ENCODE results near the gene DIS3L.
"Not testable (repeated sequence)": the region's sequence is repeated elsewhere in the genome, so short reads cannot be mapped to it uniquely, and the experiment has no call there.

Gene DIS3L

DNA sequence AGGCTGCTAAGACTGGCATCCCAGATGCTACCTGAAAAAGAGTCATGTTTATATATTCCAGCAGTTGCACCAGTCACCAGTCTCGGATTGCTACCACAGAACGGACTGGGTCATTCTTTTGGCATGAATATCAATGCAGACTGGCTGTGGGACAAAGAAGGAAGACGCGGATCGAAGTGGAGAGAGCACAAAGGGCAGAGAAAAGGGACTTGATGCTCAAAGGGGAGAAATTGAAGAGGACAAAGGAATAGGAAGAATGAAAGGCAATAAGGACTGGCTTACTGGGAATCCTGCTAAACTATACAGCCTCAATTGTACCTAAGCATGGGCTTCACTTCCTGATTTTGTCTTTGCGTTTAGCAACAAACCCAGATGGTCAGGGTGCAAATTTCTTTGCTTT, 15.3 kb upstream of the DIS3L start:
- DNase-seq = no peak

DNA sequence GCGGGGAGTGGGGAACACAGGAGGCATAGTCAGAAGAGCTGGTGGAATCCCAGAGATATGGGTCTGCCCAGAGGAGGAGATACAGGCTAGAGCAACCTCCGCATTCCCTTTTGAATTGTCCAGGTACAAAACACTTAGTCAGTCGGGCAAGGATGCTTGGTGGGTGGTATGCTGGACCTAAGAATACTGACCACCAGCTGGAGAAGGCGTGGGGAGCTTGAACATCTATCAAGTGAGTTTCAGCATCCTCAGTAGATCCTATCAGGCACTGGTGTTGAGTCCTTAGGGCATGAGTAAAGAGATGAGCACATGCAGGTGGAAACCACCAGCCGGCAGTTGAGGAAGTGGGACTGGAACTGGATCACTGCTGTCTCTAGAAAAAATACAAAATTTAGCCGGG, 14.7 kb upstream of the DIS3L start:
- DNase-seq = no peak

DNA sequence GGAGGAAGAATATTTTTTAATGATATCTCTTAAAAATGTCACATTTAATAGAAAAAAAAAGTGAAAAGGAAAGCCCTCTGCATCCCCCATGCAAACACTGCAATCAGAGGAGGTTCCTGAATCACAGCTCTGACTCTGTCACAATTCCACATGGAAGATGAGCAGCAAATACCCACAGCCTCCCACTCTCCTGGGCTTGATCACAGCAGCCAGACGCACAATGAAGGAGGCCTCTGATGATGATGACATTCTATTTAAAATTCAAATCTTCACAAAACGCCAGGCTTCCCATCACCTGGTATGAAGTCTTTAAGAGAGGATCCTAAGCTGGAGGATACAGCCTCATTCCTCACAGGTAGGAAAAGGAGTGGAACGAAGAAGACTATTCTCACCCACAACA, 9.1 kb upstream of the DIS3L start:
- no peak for DNase-seq

DNA sequence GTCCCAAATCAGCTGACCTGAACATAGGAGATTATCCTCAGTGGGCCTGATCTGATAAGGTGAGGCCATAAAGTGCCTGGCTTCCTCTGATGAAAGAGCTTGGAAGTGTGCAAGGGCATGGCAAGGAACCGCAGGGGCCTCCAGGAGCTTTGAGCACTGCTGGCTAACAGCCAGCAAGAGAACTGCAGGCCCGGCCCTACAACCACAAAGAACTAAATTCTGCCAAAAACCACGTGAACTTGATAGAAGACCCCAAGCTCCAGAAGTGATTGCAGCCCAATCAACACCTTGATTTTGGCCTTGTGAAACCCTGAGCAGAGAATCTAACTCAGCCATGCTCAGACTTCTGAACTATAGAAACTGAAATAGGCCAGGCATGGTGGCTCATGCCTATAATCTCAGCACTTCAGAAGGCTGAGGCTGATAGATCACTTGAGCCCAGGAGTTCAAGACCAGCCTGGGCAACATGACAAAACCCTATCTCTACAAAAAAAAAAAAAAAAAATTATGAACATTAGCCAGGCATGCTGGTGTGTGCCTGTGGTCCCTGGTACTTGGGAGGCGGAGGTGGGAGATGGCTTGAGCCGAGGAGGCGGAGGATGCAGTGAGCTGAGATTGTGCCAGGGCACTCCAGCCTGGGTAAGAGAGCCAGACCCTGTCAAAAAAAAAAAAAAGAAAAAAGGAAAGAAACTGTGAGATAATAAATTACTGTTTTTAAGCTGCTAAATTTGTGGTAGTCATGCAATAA, 7.7 kb upstream of the DIS3L start:
- peak; percentile 52 for DNase-seq

DNA sequence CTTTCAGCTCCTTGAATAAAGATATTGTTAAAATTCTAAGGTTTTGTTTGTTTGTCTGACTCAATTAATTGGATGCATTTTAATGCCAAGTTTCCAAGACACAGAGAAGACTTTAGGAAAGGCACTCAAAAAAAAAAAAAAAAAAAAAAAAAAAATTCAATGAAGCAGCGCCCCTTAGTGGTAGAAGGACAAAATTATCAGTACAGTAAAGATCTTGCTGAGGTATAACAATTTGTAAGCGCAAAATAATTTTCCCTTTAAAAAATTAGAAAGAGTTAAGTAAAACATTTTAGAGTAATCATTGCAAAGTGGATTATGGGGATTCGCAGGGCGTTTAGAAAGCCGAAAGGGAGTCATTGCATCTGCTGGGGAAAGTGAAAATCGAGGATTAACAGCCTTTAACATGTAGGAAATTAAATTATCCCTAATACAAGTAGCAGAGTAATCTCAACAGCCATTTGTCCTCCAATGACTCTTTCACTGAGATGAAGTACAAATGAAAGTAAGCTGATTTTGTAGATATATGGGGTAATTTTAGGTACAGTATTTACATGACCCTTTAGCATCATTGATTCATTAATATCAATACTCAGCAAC, 5.8 kb upstream of the DIS3L start:
- DNase-seq = no peak

DNA sequence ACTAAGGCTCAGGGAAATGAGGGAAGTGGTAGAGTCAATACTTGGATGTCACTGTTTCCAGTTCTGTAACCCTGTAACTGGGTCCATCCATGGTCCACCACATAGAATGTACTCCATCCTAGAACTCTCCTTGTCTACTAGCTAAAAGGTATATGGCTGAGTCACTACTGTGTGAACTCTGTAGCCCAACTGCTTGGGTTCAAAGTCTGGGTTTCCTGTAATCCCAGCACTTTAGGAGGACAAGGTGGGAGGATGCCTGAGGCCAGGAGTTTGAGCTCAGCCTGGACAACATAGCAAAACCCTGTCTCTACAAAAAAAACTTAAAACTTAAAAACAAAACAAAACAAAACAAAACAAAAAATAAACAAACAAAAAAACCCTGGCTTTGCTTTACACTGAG, 5.3 kb upstream of the DIS3L start:
- DNase-seq = no peak

DNA sequence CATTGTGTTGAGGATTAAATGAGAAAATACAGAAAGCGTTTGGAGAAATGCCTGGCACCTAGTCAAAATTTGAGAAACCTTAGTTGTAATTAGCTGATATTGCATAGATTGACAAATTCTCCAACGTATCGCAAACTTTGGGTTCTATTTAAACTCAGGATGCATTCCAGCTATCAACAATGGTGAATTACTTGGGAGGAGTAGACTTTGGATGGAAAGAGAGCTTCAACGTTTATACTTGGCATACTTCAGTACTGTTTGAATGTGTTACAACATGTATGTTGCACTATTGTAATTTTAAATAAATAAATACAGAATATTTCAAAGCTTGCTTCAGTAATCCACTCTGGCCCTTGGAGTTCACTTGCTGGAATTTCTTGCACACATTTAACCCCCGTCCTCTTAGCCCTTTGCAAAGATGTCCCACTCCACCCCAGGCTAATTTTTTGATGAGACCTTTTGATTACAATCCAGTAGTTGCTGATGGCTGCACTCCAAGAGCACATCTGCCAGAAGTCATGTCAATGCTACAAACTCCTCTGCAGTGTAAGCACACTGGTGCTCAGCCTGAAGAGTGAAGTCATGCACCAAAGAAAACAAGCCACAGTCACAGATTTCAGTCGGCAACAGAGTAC, 4.7 kb upstream of the DIS3L start:
- DNase-seq = no peak

DNA sequence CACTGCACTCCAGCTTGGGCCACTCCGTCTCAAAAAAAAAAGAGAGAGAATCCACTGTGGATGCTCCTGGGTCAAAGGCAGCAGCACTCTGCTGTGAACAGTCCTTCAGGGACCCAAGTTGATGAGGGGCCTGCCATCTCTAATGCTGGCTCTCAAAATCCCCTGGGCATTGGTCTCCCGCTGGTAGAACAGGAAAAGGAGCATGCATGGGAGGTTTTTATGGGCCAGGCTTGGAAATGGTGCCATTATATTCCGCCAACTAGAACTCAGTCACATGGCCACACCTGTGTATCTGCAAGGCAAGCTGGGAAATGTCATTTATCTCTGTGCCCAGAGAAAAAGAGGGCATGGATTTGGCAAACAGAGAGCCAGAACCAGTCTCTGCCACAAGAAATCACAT, 3.4 kb upstream of the DIS3L start:
- DNase-seq = no peak

DNA sequence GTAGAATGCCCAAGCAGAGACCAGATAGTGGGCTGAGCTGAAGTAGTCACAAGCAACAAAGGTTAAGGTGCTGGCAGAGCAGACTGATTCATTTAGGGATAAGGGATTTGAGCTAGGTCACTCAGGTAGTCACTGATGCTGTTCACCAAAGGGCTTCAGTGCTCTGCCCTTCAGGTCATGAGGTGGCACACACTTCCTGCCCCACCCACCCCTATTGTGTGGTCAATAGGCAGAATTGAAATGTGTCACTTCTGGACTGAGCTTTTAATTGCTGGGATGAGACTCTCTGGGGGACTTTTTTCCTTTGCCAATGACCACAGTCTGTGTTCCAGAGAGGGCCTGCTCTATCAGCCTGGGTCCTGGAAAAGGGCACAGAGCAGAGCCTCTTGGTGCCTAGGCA, 2.9 kb upstream of the DIS3L start:
- no peak for DNase-seq

DNA sequence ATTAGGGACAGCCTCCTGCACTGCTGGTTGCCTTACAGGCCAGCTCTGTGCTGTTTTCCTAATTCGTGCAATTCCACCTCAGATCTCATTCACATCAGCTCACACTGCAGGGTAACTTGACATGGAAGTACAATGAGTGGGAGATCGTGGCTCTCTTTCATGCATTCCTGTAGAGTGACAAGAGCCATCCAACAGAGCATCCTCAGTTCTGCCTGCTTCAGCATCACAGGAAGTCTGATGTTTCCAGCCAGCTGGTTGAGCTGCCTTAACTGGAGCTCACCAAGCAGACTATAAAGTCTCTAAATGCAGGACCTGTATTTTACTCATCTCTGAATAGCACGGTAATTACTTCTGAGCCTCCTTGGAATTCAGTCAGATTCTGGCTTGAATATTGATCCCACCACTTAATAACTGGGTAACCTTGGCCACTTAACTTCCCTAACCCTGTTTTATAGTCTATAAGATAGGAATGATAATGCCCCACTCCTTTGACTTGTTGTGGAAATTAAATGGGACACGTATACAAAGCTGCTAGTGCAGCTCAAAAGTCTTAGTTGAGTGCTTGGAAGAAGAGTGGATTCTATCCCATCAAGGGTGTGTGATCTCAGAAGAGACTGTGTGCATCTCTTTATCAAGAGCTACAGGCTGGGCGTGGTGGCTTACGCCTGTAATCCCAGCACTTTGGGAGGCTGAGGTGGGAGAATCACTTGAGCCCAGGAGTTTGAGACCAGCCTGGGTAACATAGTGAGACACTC, 1.4 kb upstream of the DIS3L start:
- no peak for DNase-seq

DNA sequence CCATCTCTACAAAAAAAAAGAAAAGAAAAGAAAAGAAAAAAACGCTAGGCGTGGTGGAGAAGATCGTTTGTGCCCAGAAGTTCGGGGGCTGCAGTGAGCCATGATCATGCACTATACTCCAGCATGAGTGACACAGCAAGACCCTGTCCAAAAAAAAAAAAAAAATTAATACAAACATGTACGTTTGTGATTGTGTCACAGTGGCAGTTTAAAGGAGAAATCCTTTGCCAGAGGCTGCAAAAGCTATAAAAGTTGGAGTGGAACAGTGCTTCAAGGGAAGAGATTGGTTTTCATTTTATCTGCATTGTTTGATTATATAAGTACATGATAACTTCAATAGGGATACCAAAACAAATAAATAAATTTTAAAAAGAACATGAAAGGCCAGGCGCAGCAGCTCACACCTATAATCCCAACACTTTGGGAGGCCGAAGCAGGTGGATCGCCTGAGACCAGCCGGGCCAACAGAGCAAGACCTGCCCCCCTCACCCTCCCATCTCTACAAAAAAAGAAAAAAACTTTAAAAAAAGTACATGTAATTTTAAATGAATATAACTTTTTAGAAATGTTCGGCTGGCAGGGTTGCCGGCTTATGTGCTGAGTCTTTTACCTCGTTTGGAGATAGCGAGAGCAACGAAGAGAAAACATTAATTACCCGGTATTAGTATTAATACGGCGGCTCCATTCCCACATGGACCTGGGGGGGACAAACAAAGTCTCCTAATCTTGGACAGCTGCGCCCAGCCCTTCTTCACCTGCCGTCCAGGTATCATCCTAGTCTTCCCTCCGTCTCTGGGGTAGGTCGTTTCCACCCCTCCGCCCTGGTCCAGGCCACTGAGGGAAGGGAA, 573 bp upstream of the DIS3L start:
- DNase-seq = no peak

DNA sequence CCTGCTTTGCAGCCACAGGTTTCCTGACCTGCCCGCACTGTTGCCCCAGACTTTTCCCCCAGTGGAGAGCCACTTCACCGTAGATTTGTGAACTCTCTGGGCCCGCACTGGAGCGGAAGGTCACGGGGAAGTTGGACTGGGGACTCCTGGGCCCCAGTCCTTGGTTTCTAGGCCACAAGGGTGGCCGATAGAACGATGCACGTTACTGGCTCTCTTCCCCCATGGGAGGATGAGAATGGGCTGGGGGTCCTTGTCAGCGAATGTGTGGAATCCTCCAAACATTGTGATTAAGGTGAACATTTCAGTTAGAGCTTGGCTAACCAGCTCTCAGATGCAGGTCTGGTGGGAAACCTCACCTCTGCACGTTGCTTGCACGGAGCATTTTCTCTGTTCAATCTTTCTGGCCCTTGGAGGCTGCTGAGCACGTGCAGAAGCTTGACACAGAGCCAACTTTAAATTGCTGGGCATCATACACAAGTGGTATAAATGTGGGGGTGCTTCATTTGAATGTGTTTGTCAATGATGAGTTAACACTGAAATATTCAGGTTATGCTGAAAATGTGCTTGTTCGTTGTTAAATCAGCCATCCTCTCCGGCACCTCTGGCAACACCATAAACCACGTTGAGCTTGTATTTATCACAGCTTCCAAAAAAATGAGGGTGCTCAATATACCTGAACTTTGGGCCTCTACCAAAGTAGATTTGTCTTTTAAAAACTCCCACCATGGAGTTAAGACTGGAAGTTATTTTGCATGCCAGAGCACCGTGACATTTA, 976 bp downstream of the DIS3L start:
- no peak for DNase-seq

DNA sequence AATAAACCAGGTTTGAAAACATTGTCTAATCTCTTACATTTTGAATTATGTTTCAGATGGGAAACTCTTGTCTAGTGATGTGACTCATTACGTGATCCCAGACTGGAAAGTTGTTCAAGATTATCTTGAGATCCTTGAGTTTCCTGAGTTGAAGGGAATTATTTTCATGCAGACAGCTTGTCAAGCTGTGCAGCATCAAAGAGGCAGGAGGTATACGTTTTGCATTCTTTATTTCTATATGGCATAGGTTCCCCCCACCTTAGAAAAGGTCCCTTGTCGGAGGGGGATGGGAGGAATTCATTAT, 1.5 kb downstream of the DIS3L start:
- no peak for DNase-seq

DNA sequence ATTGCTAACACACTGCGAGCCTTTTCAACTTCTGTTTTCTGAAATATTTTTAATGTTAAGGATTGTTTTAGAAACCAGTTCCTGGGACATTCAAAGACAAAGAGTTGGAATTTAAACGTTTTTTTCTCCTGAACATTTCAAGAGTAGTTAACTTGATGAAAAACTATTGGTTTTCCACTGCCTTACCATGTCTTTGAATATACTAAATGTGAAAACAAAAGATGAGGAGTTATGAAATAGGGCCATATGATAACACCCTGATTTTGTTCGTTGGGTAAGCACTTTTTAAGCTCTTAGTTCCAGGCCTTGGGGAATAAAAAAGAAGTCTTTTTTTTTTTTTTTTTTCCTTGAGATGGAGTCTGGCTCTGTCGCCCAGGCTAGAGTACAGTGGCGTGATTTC, 2.8 kb downstream of the DIS3L start:
- DNase-seq = no peak

DNA sequence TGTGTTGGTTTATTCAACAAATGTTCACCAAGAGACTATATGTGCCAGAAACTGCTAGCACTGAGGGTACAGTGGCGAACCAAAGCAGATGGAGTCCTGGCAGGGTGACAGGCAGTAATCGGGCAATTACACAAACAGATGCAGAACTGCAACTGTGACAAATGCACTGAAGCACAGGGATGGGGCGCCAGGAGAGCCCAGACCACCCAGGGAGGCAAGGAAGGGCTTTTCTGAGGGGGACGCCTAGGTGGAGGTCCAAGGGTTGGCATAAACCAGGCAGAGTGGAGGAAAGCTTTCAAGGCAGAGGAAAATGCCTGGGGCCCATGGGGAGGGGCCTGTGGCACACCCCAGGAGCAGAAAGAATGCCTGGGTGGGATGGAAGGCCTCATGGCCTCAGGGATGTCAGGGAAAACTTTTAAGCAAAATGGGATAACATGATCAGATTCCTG, 5.5 kb downstream of the DIS3L start:
- no peak for DNase-seq

DNA sequence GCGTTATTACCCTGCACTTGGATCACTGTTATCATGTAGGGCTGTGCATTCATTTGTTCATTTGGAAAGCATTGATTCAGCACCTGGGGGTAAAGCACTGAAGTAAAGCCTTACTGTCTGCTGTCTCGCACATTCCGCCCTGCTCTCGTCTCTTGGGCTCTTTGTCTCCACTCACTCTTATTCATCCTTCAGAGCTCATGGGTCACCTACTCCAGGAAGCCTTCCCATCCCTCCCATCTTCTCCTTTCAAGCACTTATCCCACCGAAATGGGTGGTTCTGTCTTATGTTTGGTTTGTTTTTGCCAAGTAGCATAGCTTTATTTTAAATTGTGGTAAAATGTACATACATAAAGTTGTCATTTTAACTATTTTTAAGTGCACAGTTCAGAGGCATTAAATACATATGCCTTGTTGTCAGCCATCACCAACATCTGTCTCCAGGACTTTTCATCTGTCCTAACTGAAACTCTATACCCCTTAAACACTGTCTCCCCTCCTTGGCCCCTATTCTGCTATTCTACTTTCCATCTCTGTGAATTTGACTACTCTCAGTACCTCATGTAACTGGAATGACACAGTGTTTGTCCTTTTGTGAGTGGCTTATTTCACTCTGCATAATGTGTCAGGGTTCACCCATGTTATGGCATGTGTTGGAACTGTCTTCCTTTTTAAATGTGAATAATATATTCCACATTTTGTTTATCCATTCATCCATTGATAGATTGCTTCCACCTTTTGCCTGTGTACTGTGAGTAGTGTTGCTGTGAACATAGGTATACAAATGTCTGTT, 9.3 kb downstream of the DIS3L start:
- DNase-seq = no peak

DNA sequence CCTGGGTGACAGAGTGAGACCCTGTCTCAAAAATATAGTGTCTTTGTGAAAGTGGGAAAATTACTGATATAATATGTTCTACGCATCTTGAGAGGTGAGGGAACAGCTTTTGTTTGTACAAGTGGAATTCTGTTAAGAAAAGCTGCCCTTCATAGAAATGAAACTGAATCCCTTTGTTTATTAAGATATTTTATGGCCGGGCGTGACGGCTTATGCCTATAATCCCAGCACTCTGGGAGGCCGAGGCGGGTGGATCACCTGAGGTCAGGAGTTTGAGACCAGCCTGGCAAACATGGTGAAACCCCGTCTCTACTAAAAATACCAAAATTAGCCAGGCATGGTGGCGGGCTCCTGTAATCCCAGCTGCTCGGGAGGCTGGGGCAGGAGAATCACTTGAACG, 11.1 kb downstream of the DIS3L start:
- not testable (repeated sequence) for DNase-seq

DNA sequence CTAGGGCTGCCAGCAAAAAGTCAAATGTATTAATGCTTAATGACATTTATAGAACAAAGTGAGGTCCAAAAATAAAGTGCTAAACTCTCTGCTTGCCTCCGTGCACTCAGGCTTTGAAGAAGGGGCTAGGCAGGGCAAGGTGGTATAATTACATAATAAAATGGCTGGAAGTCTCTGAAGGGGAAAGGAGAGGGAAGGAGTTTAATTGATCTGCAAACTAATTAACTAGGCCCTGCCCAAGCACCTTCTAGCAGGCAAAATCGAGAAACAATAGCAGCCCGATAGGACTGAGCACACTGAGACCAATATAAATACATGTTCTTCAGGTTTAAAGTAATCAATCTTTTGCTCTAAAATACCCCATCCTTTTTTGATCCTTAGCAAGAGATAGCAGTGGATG, 13.0 kb downstream of the DIS3L start:
- no peak for DNase-seq

DNA sequence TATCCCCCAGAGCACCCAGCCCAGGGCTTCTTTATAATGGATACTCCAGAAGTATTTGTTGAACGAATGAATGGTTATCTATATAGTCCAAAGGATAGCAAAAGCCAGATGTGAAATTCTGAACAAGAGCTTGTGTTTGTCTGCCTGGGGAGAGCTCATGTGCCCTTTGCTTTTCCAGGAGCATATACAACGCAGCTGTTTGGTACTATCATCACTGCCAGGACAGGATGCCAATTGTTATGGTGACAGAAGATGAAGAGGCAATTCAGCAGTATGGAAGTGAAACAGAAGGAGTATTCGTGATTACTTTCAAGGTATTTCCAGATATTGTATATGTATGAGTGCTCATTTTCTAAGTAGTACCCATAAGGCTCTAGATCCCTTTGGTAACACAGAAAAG, 15.2 kb downstream of the DIS3L start:
- DNase-seq = no peak

DNA sequence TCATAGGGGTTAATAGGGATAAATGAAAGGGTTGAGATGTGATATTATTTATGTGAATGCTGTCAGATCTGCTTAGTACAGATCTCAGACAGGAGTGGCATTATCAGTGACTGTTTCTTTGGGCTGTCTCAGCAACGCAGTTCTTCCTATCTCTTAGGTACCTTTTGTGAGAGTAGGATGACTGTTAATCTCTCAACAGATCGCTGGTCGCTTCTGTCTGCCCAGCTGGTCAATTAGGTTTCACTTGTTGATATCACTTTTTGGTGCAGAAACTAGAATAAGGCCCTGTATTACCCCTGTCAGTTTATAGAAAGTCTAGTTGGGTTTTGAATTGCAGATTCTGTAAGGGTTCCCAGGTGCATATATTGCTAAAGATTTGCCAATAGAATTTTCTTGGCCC, 16.5 kb downstream of the DIS3L start:
- no peak for DNase-seq

DNA sequence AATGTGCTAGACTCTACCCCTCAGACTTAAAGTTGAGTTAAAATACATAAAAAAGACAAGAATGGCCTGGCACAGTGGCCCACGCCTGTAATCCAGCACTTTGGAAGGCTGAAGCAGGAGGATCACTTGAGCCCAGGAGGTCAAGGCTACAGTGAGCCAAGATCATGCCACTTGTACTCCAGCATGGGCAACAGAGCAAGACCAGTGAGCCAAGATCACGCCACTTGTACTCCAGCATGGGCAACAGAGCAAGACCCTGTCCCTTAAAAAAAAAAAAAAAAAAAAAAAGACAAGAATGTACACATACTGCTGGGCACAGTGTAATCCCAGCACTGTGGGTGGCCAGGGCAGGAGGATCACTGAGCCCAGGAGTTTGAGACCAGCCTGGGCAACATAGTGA, 17.4 kb downstream of the DIS3L start:
- DNase-seq = no peak

Measured in DMS79 (cell line).